Naive thymus-derived CD8-positive, alpha-beta T cell (primary cell): ENCODE measurements around the gene KAZN. TPM values are rescaled to one million over a fixed set of nuclear protein-coding genes. Genes with fewer than 3 reads are reported as not detected.

ENCODE experiments used
- ATAC-seq, 2 donors: fragments of 150-1000 bp; cut with Tn5 transposase in 1 of 2; sonication (Bioruptor Pico), chemical (Tn5 transposase) in 1 of 2; 1 replicate in 1 of 2; 2 replicates in 1 of 2; pipeline ENCODE4 v1.10.0; 2021; ENCODE audit warnings: mild to moderate bottlenecking in 2 of 2, moderate library complexity in 2 of 2
- POLR2A ChIA-PET: fragments of 350-600 bp; sonication (Branson Sonifier 250); formaldehyde crosslinking; loops from one replicate; lab custom pipeline; 2021; ENCODE audit warnings: antibody characterized with exemption; lab: Charles Lee
- DNase-seq, 10 donors: peaks; one replicate each; pipeline versions ENCODE4 v3.0.0 to v3.0.0-alpha.2; 2020 to 2022
- H3K27ac Mint-ChIP-seq, 10 donors: one replicate each; pipeline ENCODE4 v1.8.0; 2020 to 2022; ENCODE audit warnings: mild to moderate bottlenecking in 10 of 10, mixed read lengths in 10 of 10, moderate library complexity in 4 of 10, inconsistent platforms in 1 of 10
- H3K27me3 Mint-ChIP-seq, 5 donors: one replicate each; pipeline ENCODE4 v1.8.0; 2021 to 2022; ENCODE audit warnings: mixed read lengths in 5 of 5
- H3K36me3 Mint-ChIP-seq, 3 donors: one replicate each; pipeline ENCODE4 v1.8.0; 2020 to 2022; ENCODE audit warnings: mixed read lengths in 3 of 3, mild to moderate bottlenecking in 2 of 3, inconsistent platforms in 1 of 3
- H3K4me1 Mint-ChIP-seq, 4 donors: one replicate each; pipeline ENCODE4 v1.8.0; 2021 to 2022; ENCODE audit warnings: mixed read lengths in 4 of 4
- H3K4me3 Mint-ChIP-seq, 10 donors: one replicate each; pipeline ENCODE4 v1.8.0; 2020 to 2022; ENCODE audit warnings: mild to moderate bottlenecking in 10 of 10, mixed read lengths in 10 of 10, moderate library complexity in 6 of 10, inconsistent platforms in 1 of 10
- H3K9me3 Mint-ChIP-seq, 9 donors: one replicate each; pipeline ENCODE4 v1.8.0; 2020 to 2022; ENCODE audit warnings: mixed read lengths in 9 of 9, mild to moderate bottlenecking in 3 of 9, inconsistent platforms in 1 of 9, moderate library complexity in 1 of 9
- polyA plus RNA-seq, 3 donors: library from polyadenylated mRNA; unstranded; fragments of 300-500 nt; fragmentation: Illumina TruSeq; gene quantifications; one replicate each; pipeline ENCODE4 v1.2.3, GENCODE V29; 2021
- total RNA-seq, 8 experiments: library from RNA in 2 of 8; stranded (reverse) in 2 of 8; gene quantifications; one replicate each; pipeline ENCODE4 v1.2.3 and lab custom pipeline; 2021 to 2026

KAZN gene
- total and polyA plus RNA-seq, 5 experiments from 2014 or later: 0.02 to 0.63 (median 0.12) TPM; not detected in 1

DNA sequence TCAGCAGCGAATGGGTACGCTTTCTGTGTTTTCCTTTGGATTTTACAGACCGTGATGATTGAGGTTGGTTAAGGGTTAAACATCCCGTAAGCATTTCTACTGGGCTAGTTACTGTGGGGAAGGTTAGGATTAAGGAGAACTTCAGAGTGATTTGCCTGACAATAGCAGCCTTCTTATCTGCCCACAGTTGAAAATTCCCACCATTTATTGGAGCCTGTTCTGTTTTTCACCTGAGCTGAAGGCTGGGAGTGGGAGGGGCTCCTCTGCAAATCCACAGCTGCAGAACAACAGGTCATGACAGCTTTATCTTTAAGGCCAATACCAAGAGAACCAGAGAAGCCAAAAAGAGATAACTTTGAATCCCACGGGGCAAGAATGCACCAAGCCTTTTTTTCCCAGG is 168.6 kb downstream of the KAZN start:
- no peaks in the 10 kb centered on the region for H3K4me1 Mint-ChIP-seq
- H3K27me3 Mint-ChIP-seq: peaks cover 0 to 29% (median 15%) of the 10 kb centered on the region in 5 donors
- H3K9me3 Mint-ChIP-seq: peaks cover 0 to 3% (median 0%) of the 10 kb centered on the region in 9 donors
- H3K27ac Mint-ChIP-seq: no peak overlapping the region
- POLR2A ChIA-PET: no interaction called here
- H3K4me3 Mint-ChIP-seq: no peak overlapping the region
- H3K36me3 Mint-ChIP-seq: peaks cover 0 to 3% (median 0%) of the 10 kb centered on the region in 3 donors
- DNase-seq (no peak), ATAC-seq (no peak)

DNA sequence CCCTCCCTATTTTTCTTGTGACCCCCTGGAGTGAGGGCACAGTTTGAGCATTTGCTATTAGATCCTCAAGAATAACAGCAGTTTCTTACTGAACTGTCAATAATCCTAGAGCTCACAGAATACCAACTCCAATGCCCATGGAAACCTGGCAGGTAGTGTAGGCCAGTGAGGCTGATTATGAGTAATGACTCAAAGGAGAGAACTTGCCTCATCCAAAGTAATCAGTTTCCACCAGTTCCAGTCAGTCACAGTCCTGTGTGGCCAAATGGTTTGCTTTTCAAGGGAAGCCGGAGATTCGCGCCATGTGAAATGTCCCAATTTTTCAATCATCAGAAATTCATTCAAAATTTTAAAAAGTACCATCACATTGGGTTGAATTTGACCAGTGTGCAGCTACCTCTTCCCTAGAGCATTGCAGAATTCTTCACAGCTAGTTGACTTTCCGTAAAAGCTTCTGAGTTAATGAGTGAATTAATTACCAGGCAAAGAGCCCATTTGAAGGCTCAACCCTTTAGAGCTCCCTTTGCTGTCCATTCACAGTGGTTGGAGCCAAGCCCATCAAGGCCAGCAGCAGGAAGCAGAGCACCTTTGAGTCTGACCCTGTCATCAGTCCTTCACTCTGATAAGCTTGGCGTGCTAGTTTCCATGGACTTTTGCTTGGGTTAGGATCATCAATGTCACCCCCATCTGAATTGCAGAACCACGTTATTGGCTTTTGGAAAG is 170.3 kb downstream of the KAZN start:
- POLR2A ChIA-PET: no interaction called here

DNA sequence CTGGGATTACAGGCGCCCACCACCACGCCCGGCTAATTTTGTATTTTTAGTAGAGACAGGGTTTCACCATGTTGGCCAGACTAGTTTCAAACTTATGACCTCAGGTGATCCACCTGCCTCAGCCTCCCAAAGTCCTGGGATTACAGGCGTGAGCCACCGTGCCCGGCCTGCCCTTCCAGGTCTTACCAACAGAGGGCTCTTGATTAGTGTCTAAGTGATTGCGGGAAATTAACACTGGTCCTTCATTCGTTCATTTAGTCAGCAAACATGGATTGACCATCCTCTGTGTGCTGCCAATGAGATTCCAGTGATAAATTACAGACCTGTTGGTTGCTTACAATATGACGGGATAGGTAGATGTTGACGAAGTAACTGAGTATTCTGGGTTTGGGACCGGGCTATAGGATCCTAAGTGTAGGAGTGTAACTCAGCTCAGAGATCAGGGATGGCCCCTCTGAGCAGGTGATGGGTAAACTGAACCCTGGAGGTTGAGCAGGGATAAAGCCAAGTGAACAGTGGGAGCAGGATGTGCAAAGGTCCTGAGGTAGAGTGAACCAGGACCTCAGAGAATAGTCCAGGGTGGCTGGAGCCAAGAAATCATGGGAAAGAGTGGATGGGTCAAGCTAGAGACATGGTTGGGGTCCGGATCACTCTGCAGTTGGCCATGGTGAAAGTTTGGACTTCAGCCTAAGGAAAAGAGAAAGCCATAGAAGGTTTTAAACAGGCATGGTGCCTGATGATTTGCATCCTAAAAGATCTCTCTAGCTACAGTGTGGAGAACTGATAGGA is 171.2 kb downstream of the KAZN start:
- Mint-ChIP-seq H3K27me3 (peaks cover 0 to 22% (median 6%) of the 10 kb centered on the region in 5 donors), H3K9me3 (peaks cover 0 to 3% (median 0%) of the 10 kb centered on the region in 9 donors), H3K36me3 (peaks cover 0 to 3% (median 0%) of the 10 kb centered on the region in 3 donors), H3K27ac (no peak overlapping the region), H3K4me3 (no peak overlapping the region), H3K4me1 (peaks cover 0 to 2% (median 0%) of the 10 kb centered on the region in 4 donors)
- ATAC-seq: no peak
- no peak for DNase-seq
- POLR2A ChIA-PET: no interaction called here

More for the DNA sequence above, 170.3 kb downstream of the KAZN start:
- Mint-ChIP-seq H3K36me3 (peaks cover 0 to 3% (median 0%) of the 10 kb centered on the region in 3 donors), H3K9me3 (peaks cover 0 to 3% (median 0%) of the 10 kb centered on the region in 9 donors), H3K27me3 (peaks cover 0 to 29% (median 10%) of the 10 kb centered on the region in 5 donors), H3K27ac (no peak overlapping the region), H3K4me1 (no peaks in the 10 kb centered on the region), H3K4me3 (no peak overlapping the region)
- ATAC-seq (no peak), DNase-seq (no peak)

DNA sequence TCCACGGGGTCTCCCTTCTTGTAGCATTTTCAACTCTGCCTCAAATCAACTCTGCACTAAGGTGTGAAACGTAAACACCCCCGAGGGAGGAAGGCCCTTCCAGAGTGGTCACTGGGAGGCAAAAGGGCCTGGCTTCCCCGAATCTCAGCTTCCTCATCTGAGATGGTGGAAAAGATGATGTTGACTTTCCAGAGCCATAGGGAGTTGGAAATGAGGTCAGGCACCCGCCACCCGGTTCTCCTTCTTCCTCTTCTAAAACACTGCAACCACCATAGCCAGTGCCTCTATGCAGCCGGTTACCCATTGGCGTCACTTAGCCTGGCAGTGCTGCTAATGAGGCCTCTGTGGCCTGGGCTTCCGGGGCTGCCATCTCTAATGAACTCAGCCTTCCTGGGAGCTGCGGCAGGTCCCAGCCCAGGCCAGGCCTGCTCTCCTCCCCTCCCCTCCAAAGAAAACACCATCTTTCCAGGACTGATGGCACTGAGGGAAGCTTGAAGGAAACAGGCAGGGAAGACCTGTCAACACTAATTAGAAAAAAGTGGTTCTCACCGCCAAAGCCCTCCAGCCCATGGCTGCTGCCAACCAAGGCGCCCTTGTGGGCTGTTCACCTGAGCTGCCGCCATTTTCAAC is 175.0 kb downstream of the KAZN start:
- Mint-ChIP-seq H3K27ac (no peak overlapping the region), H3K4me3 (no peak overlapping the region), H3K36me3 (no peaks in the 10 kb centered on the region), H3K4me1 (peaks cover 0 to 4% (median 0%) of the 10 kb centered on the region in 4 donors), H3K27me3 (peaks cover 0 to 8% (median 4%) of the 10 kb centered on the region in 5 donors), H3K9me3 (no peaks in the 10 kb centered on the region)
- DNase-seq: no peak
- ATAC-seq: no peak
- POLR2A ChIA-PET: no interaction called here

DNA sequence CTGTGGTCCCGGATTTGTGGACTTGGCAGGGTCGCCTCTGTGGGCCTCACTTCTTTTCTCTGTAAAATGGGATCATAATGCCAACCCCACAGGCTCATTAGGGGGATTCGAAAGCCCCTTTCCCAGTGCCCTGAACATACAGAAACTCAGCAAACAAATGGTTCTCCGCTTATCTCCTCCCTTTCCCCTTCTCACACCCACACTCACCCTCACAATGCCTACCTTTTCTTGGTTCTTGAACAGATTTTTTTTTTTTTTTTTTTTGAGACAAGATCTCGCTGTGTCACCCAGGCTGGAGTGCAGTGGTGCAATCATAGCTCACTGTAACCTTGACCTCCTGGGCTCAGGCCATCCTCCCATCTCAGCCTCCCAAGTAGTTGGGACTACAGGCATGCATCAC is 175.7 kb downstream of the KAZN start:
- H3K4me1 Mint-ChIP-seq: peaks cover 0 to 4% (median 0%) of the 10 kb centered on the region in 4 donors
- DNase-seq (no peak), ATAC-seq (no peak)
- H3K36me3 Mint-ChIP-seq: no peaks in the 10 kb centered on the region
- no peaks in the 10 kb centered on the region for H3K9me3 Mint-ChIP-seq
- POLR2A ChIA-PET: no interaction called here
- H3K27ac Mint-ChIP-seq: no peak overlapping the region
- no peak overlapping the region for H3K4me3 Mint-ChIP-seq
- H3K27me3 Mint-ChIP-seq: peaks cover 0 to 8% (median 4%) of the 10 kb centered on the region in 5 donors

DNA sequence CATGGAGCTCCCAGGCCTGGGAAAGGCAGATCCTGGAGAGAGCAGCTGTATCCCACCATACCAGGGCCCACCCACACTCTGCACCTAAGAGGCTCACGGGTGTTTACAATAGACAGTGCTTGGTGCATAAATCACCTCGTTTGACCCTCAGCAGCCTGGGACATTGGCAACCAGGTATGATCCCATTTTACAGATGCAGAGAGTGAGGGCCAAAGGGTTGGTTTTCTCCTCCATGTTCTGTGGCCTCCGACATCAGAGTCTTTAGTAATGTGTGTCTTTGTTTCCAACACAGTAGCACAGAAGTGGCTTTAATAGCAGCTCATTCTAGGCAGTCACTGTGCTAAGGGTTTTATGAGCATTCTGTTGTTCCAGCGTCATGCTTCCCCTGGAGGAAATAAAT is 176.5 kb downstream of the KAZN start:
- H3K27me3 Mint-ChIP-seq: peaks cover 0 to 9% (median 4%) of the 10 kb centered on the region in 5 donors
- ATAC-seq: no peak
- POLR2A ChIA-PET: no interaction called here
- H3K27ac Mint-ChIP-seq: no peak overlapping the region
- no peaks in the 10 kb centered on the region for H3K36me3 Mint-ChIP-seq
- no peak overlapping the region for H3K4me3 Mint-ChIP-seq
- peaks cover 0 to 4% (median 0%) of the 10 kb centered on the region in 4 donors for H3K4me1 Mint-ChIP-seq
- H3K9me3 Mint-ChIP-seq: no peaks in the 10 kb centered on the region
- DNase-seq: no peak

- POLR2A ChIA-PET: no interaction called here
- H3K4me3 Mint-ChIP-seq: no peak overlapping the region
- H3K4me1 Mint-ChIP-seq: peaks cover 0 to 4% (median 0%) of the 10 kb centered on the region in 4 donors
- ATAC-seq (no peak), DNase-seq (no peak)
- H3K27ac Mint-ChIP-seq: no peak overlapping the region
- H3K27me3 Mint-ChIP-seq: peaks cover 0 to 13% (median 4%) of the 10 kb centered on the region in 5 donors
- no peaks in the 10 kb centered on the region for H3K36me3 Mint-ChIP-seq
- H3K9me3 Mint-ChIP-seq: no peaks in the 10 kb centered on the region
Measured at GRCh38 chr1:14775434-14775833, 176.9 kb downstream of the KAZN start.

- POLR2A ChIA-PET: no interaction called here
- H3K36me3 Mint-ChIP-seq: no peaks in the 10 kb centered on the region
- no peak overlapping the region for H3K27ac Mint-ChIP-seq
- no peaks in the 10 kb centered on the region for H3K9me3 Mint-ChIP-seq
- peaks cover 0 to 13% (median 4%) of the 10 kb centered on the region in 5 donors for H3K27me3 Mint-ChIP-seq
- H3K4me3 Mint-ChIP-seq: no peak overlapping the region
- DNase-seq (no peak), ATAC-seq (no peak)
- H3K4me1 Mint-ChIP-seq: peaks cover 0 to 4% (median 0%) of the 10 kb centered on the region in 4 donors
Measured at GRCh38 chr1:14777516-14778506, 179.3 kb downstream of the KAZN start.

DNA sequence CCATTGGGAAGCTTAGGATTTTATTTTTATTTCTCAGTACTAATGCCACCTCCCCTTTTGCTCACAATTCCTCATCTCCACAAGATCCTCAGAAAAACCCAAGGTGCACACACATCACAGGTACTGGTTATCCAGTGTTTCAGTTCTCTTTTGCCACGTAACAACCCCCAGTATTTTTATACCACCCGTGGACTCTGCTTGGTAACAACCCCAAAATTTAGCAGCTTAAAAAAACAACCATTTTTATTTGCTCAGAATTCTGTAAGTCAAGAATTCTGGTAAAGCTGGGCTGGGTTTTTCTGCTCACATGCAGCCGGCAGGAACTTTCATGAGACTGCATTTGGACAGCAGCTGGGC is 180.0 kb downstream of the KAZN start:
- peaks cover 0 to 13% (median 4%) of the 10 kb centered on the region in 5 donors for H3K27me3 Mint-ChIP-seq
- no peaks in the 10 kb centered on the region for H3K36me3 Mint-ChIP-seq
- POLR2A ChIA-PET: no interaction called here
- ATAC-seq: no peak
- H3K27ac Mint-ChIP-seq: no peak overlapping the region
- H3K4me1 Mint-ChIP-seq: peaks cover 0 to 5% (median 0%) of the 10 kb centered on the region in 4 donors
- DNase-seq: no peak
- peaks cover 0 to 2% (median 0%) of the 10 kb centered on the region in 9 donors for H3K9me3 Mint-ChIP-seq
- H3K4me3 Mint-ChIP-seq: no peak overlapping the region

GRCh38 chr1:14778898-14779865 is 180.7 kb downstream of the KAZN start:
- no peak for DNase-seq
- H3K4me3 Mint-ChIP-seq: no peak overlapping the region
- peaks cover 0 to 3% (median 0%) of the 10 kb centered on the region in 9 donors for H3K9me3 Mint-ChIP-seq

DNA sequence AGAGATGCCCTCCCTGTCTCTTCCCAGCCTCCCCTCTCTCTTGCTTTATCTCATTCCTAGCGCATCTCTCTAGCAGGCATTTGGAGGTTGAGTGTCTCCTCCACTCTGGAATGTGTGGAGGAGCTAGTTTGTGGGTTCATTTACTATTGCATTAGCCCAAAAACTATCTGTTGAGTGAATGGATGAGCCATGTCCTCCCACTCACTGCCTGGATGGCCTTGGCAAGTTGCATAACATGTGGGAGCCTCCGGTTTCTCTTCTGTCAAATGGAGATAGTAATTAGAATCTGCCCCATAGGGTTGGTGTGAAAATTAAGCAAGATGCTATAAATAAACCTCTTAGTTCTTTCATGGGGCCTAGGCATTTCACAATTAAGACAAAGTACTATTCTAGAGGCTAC is 181.8 kb downstream of the KAZN start:
- no peaks in the 10 kb centered on the region for H3K36me3 Mint-ChIP-seq
- peaks cover 0 to 10% (median 4%) of the 10 kb centered on the region in 5 donors for H3K27me3 Mint-ChIP-seq
- H3K4me1 Mint-ChIP-seq: peaks cover 0 to 4% (median 0%) of the 10 kb centered on the region in 4 donors
- no peak for DNase-seq
- no peak overlapping the region for H3K4me3 Mint-ChIP-seq
- H3K27ac Mint-ChIP-seq: no peak overlapping the region
- POLR2A ChIA-PET: no interaction called here
- ATAC-seq: no peak
- peaks cover 0 to 3% (median 0%) of the 10 kb centered on the region in 9 donors for H3K9me3 Mint-ChIP-seq

More at GRCh38 chr1:14778898-14779865, 180.7 kb downstream of the KAZN start:
- H3K27ac Mint-ChIP-seq: no peak overlapping the region
- no peaks in the 10 kb centered on the region for H3K36me3 Mint-ChIP-seq
- H3K27me3 Mint-ChIP-seq: peaks cover 0 to 10% (median 4%) of the 10 kb centered on the region in 5 donors
- peaks cover 0 to 4% (median 0%) of the 10 kb centered on the region in 4 donors for H3K4me1 Mint-ChIP-seq
- POLR2A ChIA-PET: no interaction called here
- no peak for ATAC-seq
